GM23338 (cell line): ENCODE measurements around the gene DNAAF8. TPM values are rescaled to one million over a fixed set of nuclear protein-coding genes. Genes with fewer than 3 reads are reported as not detected.

Experiments
- ATAC-seq: fragments of 200-7000 bp; cut with Tn5 transposase; 3 replicates; pipeline ENCODE4 v1.9.1; 2020
- DNase-seq: peaks from one replicate; pipeline ENCODE4 v3.0.0-alpha.2; 2015; ENCODE audit warnings: low spot score
- H2AFZ ChIP-seq: fragments of 200-600 bp; sonication (generic); 2 replicates; pipeline ENCODE4 v1.8.0; 2016; ENCODE audit warnings: antibody characterized with exemption, mild to moderate bottlenecking, moderate library complexity
- H3F3A ChIP-seq: fragments of 200-600 bp; sonication (generic); replicated peaks from 2 replicates; pipeline ENCODE4 v1.8.0; 2017; ENCODE audit warnings: antibody characterized with exemption, mixed run types, low read depth
- H3K27ac ChIP-seq: fragments of 200-600 bp; sonication (generic); 2 replicates; pipeline ENCODE4 v1.6.1; 2016; ENCODE audit warnings: low read depth
- H3K27me3 ChIP-seq: fragments of 200-600 bp; sonication (generic); 2 replicates; pipeline ENCODE4 v1.8.0; 2016; ENCODE audit warnings: mild to moderate bottlenecking, mixed run types, moderate library complexity; ENCODE audit not compliant: insufficient read depth
- H3K36me3 ChIP-seq: fragments of 200-600 bp; sonication (generic); 2 replicates; pipeline ENCODE4 v1.8.0; 2016; ENCODE audit warnings: mild to moderate bottlenecking; ENCODE audit not compliant: insufficient read depth
- H3K4me1 ChIP-seq: fragments of 200-600 bp; sonication (generic); 2 replicates; pipeline ENCODE4 v1.8.0; 2016; ENCODE audit warnings: mild to moderate bottlenecking, moderate library complexity; ENCODE audit not compliant: insufficient read depth
- H3K4me2 ChIP-seq: fragments of 200-600 bp; sonication (generic); 2 replicates; pipeline ENCODE4 v1.7.1; 2017; ENCODE audit warnings: mixed run types
- H3K4me3 ChIP-seq: fragments of 200-600 bp; sonication (generic); 2 replicates; pipeline ENCODE4 v1.6.1; 2016; ENCODE audit warnings: mixed run types
- H3K79me2 ChIP-seq: fragments of 200-600 bp; sonication (generic); replicated peaks from 2 replicates; pipeline ENCODE4 v1.8.0; 2017; ENCODE audit warnings: mild to moderate bottlenecking; ENCODE audit not compliant: insufficient read depth
- H3K9me2 ChIP-seq: fragments of 200-600 bp; sonication (generic); 2 replicates; pipeline ENCODE4 v1.8.0; 2017; ENCODE audit not compliant: insufficient read depth
- H4K20me1 ChIP-seq: fragments of 200-600 bp; sonication (generic); replicated peaks from 2 replicates; pipeline ENCODE4 v1.8.0; 2017; ENCODE audit warnings: mild to moderate bottlenecking; ENCODE audit not compliant: insufficient read depth
- H3K27ac Mint-ChIP-seq: 2 replicates; pipeline ENCODE4 v1.8.0; 2020; ENCODE audit warnings: inconsistent platforms, mild to moderate bottlenecking, moderate library complexity, mixed read lengths
- H3K27me3 Mint-ChIP-seq: 3 replicates; pipeline ENCODE4 v1.8.0; 2022; ENCODE audit warnings: low read depth, mild to moderate bottlenecking, moderate library complexity, mixed read lengths, inconsistent platforms; ENCODE audit not compliant: insufficient read depth, poor library complexity
- H3K36me3 Mint-ChIP-seq: 3 replicates; pipeline ENCODE4 v1.8.0; 2021; ENCODE audit warnings: low read depth, mild to moderate bottlenecking, inconsistent platforms, moderate library complexity, mixed read lengths
- H3K4me1 Mint-ChIP-seq: 3 replicates; pipeline ENCODE4 v1.8.0; 2020; ENCODE audit warnings: mild to moderate bottlenecking, inconsistent platforms, mixed read lengths
- H3K4me3 Mint-ChIP-seq: 3 replicates; pipeline ENCODE4 v1.8.0; 2021; ENCODE audit warnings: moderate library complexity, mild to moderate bottlenecking, inconsistent platforms, mixed read lengths
- H3K9me3 Mint-ChIP-seq: 3 replicates; pipeline ENCODE4 v1.8.0; 2020; ENCODE audit warnings: moderate library complexity, mild to moderate bottlenecking, inconsistent platforms, mixed read lengths
- CREB1 ChIP-seq: fragments of 250-450 bp; sonication (Bioruptor Pico); IDR thresholded peaks from 2 replicates; pipeline ENCODE4 v1.5.0; 2020; ENCODE audit warnings: low read depth, mild to moderate bottlenecking, moderate library complexity
- CTCF ChIP-seq, 2 experiments: fragments of 200-600 bp in 1 of 2; sonication (generic) in 1 of 2; conservative IDR thresholded peaks; 2 replicates each; pipeline versions ENCODE4 v1.5.1 to v1.6.1; 2016 to 2017; ENCODE audit warnings: antibody characterized with exemption in 2 of 2, low read depth in 2 of 2, mild to moderate bottlenecking in 2 of 2, moderate library complexity in 1 of 2
- ETS1 ChIP-seq: IDR thresholded peaks from 2 replicates; pipeline ENCODE4 v1.6.1; 2016; ENCODE audit warnings: antibody characterized with exemption
- EZH2phosphoT487 ChIP-seq: fragments of 200-600 bp; sonication (generic); IDR thresholded peaks from one replicate; pipeline ENCODE4 v1.8.1; 2018; ENCODE audit warnings: antibody characterized with exemption; ENCODE audit not compliant: unreplicated experiment
- JUNB ChIP-seq: IDR thresholded peaks from one replicate; pipeline ENCODE4 v1.6.1; 2016; ENCODE audit warnings: antibody characterized with exemption; ENCODE audit not compliant: unreplicated experiment
- NANOG ChIP-seq: IDR thresholded peaks from 2 replicates; pipeline ENCODE4 v1.6.1; 2016; ENCODE audit warnings: antibody characterized with exemption, borderline replicate concordance
- POLR2AphosphoS5 ChIP-seq: IDR thresholded peaks from 2 replicates; pipeline ENCODE4 v1.6.1; 2016; ENCODE audit warnings: antibody characterized with exemption, low read depth
- REST ChIP-seq: IDR thresholded peaks from one replicate; pipeline ENCODE4 v1.6.1; 2018; ENCODE audit warnings: antibody characterized with exemption; ENCODE audit not compliant: unreplicated experiment
- ZNF114 ChIP-seq: fragments of 250-450 bp; sonication (Bioruptor Pico); IDR thresholded peaks from 2 replicates; pipeline ENCODE4 v1.5.0; 2020; ENCODE audit warnings: mild to moderate bottlenecking, moderate library complexity
- ZNF331 ChIP-seq: fragments of 250-450 bp; sonication (Bioruptor Pico); IDR thresholded peaks from 2 replicates; pipeline ENCODE4 v1.5.0; 2020; ENCODE audit warnings: low read depth, mild to moderate bottlenecking, moderate library complexity
- ZNF462 ChIP-seq: fragments of 250-450 bp; sonication (Bioruptor Pico); IDR thresholded peaks from 2 replicates; pipeline ENCODE4 v1.5.0; 2020; ENCODE audit warnings: mild to moderate bottlenecking, moderate library complexity
- polyA plus RNA-seq: library from polyadenylated mRNA; unstranded; fragments of >200 nt; fragmentation: Nextera tagmentation; extraction: Ambion mirVana; gene quantifications from 2 replicates; pipeline ENCODE4 v1.2.1, GENCODE V29; 2016
- total RNA-seq: library from RNA; depleted of rRNA; stranded (reverse); fragments of >200 nt; shearing (Covaris generic); gene quantifications from 2 replicates; pipeline ENCODE4 v1.2.3, GENCODE V29; 2014

The DNAAF8 gene
- total and polyA plus RNA-seq, 2 experiments from 2014 or later = 0.34 to 1.3 TPM

GRCh38 chr16:4766875-4767628 lies 32.7 kb downstream of the DNAAF8 start, which contains the start of gene ZNF500:
Gene ZNF500, minus strand, starts transcription at chr16:4767162. Its CDS starts 1,184 bp downstream, at chr16:4765978.
- Mint-ChIP-seq H3K36me3 (peaks cover 29% of the 10 kb centered on the region), H3K4me1 (peaks cover 23% of the 10 kb centered on the region), H3K27ac (peak within 1 kb of the TSS; percentile 98), H3K9me3 (no peaks in the 10 kb centered on the region), H3K27me3 (peaks cover 14% of the 10 kb centered on the region), H3K4me3 (peak within 1 kb of the TSS; percentile 88)
- Histone ChIP-seq H3K27ac (peak within 1 kb of the TSS; percentile 98), H3K4me3 (peak within 1 kb of the TSS; percentile 94), H3K27me3 (no peaks in the 10 kb centered on the region), H3F3A (peaks cover 17% of the 10 kb centered on the region; the same call in 1 of the 2 replicates), H3K36me3 (no peaks in the 10 kb centered on the region), H3K79me2 (peaks cover 17% of the 10 kb centered on the region), H3K4me2 (peak within 1 kb of the TSS; percentile 91), H4K20me1 (no peaks in the 10 kb centered on the region), H2AFZ (peak within 1 kb of the TSS; percentile 86), H3K9me2 (no peaks in the 10 kb centered on the region), H3K4me1 (peaks cover 19% of the 10 kb centered on the region)
- DNase-seq (peak; percentile 99), ATAC-seq (peak; percentile 89)
- no peak for TF ChIP-seq REST
- TF ChIP-seq CREB1 = peak; percentile 74
- no peak for TF ChIP-seq NANOG
- 0 out of 2 replicates have a peak, but pooled peaks have one; percentile 56 for TF ChIP-seq ZNF114 (CRISPR knock-in tag)
- no peak for TF ChIP-seq JUNB
- TF ChIP-seq ZNF331 (CRISPR knock-in tag) = no peak
- peak; percentile 99 for TF ChIP-seq ETS1
- TF ChIP-seq EZH2phosphoT487 = no peak
- no peak for TF ChIP-seq ZNF462 (CRISPR knock-in tag)
- no peak for TF ChIP-seq CTCF (conservative IDR thresholded peaks at IDR 0.05; ENCODE audit: low read depth in 2 of 2)
- TF ChIP-seq POLR2AphosphoS5 = peak; percentile 81
